Measurements from ENCODE around the gene CDS2.

Gene CDS2

DNA sequence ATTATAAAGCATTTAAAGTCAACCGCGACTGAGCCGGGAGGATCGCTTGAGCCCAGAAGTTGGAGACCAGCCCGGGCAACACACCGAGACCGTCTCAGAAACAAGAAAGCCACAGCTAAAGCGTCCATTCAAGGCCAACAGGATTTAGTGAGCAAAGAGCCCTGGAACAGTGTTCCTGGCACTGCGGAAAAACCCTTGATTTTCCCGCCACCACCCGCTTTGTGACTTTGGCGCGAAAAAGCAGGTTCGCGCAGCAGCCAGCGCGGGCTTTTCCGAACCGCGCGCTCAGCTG lies 7.7 kb upstream of the CDS2 start:
- DNase-seq (ENCODE audit: low read depth in 2 of 2), result no peak

DNA sequence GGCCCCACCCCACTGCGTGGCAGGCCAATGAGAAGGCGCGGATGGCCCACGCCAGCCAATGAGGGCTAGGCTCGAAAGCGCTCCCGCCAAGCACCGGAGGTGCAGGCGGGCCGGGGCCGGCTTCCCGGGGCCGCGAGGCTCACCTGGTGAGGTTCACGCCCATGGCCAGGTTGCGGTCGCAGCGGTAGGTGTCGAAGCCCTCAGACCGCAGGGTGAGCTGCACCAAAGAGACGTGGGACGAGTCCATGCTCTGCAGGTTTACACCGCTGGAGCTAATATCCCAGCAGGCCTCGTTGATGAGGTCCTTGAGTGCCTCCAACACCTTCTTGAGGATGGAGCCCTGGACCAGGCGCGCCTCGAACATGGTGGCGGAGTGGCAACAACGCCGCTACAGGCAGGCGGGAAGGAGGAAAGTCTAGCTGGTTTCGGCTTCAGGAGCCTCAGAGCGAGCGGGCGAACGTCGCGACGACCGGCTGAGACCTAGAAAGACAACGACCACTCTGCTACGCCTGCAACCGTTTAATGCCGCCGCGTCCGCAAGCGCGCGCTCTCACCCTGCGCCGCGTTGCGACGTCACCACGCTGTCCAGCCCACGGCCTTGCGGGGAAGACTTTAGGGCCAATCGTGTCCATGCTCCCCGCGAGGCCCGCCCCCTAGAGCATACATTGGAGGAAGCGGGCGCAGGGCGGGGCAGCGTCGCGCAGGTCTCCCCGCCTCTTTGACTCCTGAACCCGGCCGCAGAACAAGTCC lies 7.2 kb upstream of the CDS2 start, which contains the start of gene PCNA:
Gene PCNA, minus strand, starts transcription at position 524 of the 750 bp plus-strand sequence. Its CDS starts 160 bp downstream, at position 364.
- DNase-seq (ENCODE audit: low read depth in 2 of 2), result peak; percentile 97

DNA sequence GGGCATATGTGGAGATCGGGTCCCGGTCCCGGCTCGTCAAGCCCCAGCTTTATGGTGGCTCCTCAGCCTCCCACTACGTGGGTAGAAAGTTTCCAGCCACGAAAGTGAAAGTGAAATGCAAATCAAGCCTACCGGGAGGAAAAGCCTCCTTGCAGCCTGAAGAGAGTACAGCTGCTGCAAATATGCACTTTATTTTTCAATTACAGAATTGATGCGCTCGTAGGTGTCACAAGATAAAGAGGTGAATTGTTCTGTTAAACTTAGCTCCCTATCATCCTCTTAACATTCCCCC lies 6.7 kb upstream of the CDS2 start:
- DNase-seq (ENCODE audit: low read depth in 2 of 2), result no peak

DNA sequence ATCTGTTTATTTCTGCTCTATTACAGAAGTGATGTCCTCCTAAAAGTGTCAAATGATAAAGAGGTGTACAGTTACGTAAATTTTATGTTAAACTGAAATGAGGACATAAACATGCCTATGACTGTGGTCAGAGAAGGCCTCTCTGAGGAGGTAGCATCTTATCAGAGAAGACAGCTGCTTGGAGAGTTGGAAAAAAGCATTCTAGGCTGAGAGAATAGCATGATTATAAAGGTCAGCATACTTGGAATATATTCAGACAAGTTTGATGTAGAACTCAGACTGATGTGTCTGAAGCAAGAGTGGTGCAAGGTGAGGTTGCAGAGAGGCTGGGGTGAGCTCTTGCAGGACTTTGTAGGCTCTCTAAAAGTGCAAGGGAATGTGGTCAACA lies 3.9 kb upstream of the CDS2 start:
- no peak for DNase-seq (ENCODE audit: low read depth in 2 of 2)

DNA sequence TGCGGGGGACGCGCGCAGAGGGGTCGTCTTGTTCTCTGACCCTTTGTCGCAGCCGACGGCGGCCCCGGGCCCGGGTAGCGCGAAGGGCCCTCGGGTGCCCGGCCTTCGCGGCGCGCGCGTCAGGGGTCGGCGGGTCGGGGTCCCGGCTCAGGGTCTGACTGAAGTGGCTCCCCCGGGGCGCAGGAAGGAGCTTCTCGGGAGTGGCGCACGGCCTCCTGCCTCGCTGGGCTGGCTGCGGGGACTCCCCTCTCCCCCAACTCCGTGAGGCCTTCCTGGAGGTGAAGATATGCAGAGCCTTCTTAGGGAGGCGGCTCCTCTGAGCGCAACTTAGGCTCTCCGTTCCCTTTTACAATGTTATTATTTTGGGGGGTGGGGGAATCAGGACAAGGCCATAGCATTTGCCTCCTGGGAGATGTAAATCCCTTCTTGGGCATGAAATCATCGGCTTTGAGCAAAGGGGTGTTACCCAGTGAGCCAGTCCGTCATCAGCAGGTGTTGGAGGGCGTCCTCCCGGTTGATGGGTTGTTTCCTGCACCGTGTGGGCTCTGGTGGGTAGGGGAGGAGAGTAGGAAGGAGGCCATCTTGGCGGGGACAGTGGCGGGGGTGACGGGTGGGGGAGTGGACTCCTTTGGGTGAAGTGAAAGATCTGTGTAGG lies 523 bp downstream of the CDS2 start:
- DNase-seq (ENCODE audit: low read depth in 2 of 2), result peak; percentile 48 to 57

DNA sequence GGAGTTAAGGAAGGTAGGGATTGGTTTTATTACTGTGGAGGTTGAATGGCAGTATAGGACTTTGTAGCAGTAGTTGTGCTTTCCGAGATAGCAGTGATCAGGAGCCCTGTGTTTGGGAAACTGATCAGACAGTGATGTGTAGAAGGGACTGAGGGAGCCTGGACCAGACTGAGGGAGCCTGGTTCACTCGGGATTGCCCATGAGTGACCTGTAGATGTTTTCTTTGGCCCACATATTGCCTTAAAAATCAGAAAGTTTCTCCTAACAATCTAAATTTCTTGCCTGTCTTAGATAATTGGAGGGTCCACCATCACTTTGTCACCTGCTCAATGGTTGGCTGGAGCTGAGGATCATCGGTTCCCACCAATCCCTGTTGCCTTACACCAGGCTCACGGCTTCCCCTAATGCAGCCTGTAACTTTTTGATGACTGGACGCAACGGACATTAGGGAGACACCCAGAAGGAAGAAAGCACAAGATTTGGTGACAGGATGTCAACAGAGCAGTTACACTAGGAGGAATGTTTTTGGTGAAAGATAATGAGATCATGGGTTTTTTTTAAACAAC lies 1.1 kb downstream of the CDS2 start:
- no peak for DNase-seq (ENCODE audit: low read depth in 2 of 2)

DNA sequence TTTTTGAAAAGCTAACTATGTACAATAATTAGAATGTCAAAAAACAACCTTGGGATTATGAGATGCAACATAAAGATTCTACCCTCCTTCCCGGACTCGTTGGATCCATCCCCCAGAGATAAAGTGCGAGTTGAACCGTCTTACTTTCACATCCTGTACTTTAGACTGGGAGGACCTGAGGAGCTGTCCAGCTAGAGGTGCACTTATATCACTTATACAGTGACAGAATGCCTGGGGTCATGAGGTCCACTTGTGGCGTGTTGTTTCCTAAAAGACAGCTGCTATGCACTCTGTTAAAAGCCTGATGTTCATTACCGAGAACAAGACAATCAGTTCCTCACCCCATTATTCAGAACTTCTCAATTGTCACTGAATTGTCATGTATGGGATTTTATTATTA lies 2.1 kb downstream of the CDS2 start:
- DNase-seq (ENCODE audit: low read depth in 2 of 2), result no peak

GRCh38 chr20:5131502-5131901 lies 4.7 kb downstream of the CDS2 start:
- no peak for DNase-seq (ENCODE audit: low read depth in 2 of 2)

DNA sequence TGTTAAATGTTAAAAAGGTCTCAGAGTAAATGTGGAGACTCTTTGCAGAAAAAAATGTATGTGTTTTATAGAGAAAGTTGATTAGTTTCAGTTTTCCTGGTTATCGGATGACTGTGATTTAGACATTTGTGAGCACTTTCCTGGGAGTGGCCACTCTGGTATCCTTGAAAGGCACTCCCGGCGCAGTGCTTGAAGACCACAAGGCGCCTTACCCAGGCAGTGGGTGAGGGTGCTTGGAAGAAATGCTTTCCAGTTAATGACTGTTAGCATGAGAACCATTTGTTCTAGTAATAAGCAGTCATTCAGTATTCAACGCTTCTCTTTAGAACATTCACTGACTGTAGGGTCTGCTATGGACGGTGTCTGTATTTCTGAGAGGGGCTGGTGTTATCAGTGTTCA lies 7.2 kb downstream of the CDS2 start:
- DNase-seq (ENCODE audit: low read depth in 2 of 2), result no peak

- DNase-seq (ENCODE audit: low read depth in 2 of 2), result no peak
Measured at GRCh38 chr20:5135363-5136012, 8.7 kb downstream of the CDS2 start.

GRCh38 chr20:5136096-5136495 lies 9.3 kb downstream of the CDS2 start:
- DNase-seq (ENCODE audit: low read depth in 2 of 2), result no peak

GRCh38 chr20:5140195-5140594 lies 13.4 kb downstream of the CDS2 start:
- no peak for DNase-seq (ENCODE audit: low read depth in 2 of 2)

GRCh38 chr20:5141615-5142014 lies 14.8 kb downstream of the CDS2 start:
- no peak for DNase-seq (ENCODE audit: low read depth in 2 of 2)

- DNase-seq (ENCODE audit: low read depth in 2 of 2), result peak in 1 of 2 donors; percentile 13
Measured at GRCh38 chr20:5143851-5144250, 17.0 kb downstream of the CDS2 start.

- DNase-seq (ENCODE audit: low read depth in 2 of 2), result no peak
Measured at GRCh38 chr20:5145365-5146098, 18.7 kb downstream of the CDS2 start.

DNA sequence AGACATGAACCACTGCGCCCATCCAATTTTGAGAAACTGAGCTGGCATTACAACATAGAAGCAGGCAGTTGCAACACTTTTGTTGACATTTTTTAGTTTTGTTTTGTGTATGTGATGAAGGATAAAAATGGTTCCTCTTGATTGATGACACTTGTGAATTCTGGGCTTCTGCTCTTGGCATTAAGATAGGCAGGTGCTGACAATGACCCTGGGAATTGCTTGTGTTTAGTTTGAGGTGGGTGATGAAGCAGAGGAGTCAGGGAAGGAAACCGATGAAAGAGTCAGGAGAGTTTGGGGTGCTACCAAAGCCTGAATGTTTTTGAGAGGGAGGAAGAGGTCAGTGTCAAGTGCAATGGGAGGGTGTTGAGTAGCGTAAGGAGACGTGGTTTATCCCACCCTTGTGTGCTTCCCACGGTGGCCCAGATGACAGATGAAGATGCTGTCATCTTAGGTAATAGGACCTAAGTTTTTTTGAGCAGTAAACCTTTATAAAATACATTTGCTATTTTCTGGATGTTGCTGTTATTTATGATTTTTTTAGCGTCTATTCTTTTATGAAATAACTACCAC lies 19.4 kb downstream of the CDS2 start:
- no peak for DNase-seq (ENCODE audit: low read depth in 2 of 2)

GRCh38 chr20:5146871-5147592 lies 20.2 kb downstream of the CDS2 start:
- DNase-seq (ENCODE audit: low read depth in 2 of 2), result no peak

DNA sequence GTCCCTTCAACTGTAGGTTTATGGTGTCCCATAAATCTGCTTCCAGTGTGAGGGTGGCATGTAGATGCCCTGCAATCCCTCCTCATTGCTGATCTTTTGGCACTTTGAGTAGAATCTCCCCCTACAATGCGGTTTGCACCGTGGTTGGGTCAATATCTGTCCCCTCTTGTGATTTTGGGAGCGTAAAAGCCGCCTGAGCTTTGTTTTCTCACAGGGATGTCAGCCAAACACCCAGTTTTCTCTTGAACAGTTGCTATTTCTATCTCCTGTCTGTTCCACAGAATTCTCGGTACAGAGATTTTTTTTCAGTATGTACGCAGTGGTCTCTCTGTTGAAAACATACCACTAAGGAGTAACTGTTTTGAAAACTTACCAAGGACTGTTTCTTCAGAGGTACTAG lies 21.8 kb downstream of the CDS2 start:
- DNase-seq (ENCODE audit: low read depth in 2 of 2), result no peak

GRCh38 chr20:5149892-5150225 lies 23.1 kb downstream of the CDS2 start:
- no peak for DNase-seq (ENCODE audit: low read depth in 2 of 2)

DNA sequence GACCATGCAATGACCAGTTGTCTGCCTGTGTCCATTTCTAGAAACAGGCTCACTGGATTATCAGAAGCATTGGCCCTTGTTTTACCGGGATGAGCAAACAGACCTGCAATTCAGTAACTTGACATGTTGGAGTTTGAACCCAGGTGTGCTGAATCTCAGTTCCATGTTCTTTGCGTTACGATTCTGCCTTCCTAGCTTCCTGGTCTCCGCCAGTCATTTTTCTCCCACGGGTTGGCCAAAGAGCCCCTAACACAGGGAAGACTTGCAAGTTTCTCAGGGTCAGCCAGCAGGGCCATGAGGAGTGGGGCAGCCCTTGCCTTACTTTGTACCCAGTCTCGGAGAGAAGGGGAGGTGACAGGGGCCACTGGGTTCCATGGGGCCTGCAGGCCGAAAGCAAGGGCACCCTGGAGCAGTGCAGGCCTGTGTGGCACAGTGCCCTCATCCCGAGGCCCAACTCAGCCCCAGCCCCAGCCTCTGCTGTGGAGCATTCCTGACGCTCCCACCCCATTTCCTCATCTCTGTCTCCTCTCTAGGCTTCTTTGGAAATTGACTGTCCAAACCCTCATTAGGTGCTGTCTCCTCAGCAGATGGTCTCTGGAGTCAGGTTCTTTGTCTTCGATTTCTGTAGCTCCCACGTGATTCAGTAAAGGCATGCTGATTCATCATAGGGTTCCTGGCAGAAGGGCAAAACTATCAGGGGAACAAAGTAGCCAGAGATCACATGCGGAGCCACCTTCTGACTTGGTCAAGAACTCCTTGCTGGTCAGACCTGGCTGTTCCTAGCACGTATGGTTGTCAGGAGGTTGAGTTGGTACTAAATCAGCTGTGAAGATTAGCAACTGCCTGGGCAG lies 23.6 kb downstream of the CDS2 start:
- no peak for DNase-seq (ENCODE audit: low read depth in 2 of 2)

- no peak for DNase-seq (ENCODE audit: low read depth in 2 of 2)
Measured at GRCh38 chr20:5153152-5153467, 26.3 kb downstream of the CDS2 start.
